ENCODE results near the gene UQCR11.

Gene UQCR11

DNA sequence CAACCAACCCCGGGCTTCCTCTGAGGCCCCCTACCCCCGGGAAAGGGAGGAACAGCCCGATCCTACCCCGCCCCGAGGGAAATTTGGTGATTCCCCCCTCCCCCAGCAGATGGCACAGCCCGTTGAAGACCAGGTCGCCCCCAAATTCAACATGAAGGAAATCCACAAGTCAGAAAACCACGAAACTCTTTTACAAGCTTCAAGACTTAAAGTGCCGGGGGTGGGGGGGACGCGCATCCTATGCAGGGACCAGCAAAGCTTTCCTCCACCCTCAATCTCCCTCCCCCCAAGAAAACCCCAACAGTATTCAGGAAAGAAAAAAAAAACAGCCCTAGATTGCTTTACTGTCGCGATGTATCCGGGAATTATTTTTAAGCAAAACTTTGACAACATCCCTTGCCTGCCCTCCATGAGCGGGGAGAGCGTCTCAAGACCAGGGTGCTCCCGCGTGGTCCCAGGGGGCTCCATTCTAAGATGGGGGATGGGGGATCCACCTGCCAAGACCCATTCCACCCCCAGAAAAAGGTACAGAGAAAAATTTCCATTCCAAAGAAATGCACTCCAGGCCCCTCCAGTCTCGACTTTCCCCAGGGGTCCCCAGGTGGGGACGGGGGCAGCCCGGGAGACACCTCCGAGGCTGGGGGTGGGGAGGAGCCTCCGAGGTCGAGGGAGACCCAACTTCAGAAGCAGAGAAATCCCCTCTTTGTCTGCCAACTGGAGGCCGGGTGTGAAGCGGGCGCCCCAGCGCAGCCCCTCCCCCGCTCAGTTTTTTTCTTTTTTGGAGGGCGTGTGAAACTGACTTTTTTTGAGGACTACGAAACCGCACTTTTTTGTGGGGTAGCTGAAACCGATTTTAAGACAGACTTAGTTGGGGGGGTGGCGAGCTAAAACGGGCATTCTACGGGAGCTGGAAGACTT lies 45.6 kb upstream of the UQCR11 start:
- H3K4me3 ChIP-seq, result peak overlapping the region; percentile 90
- H3K27ac ChIP-seq, result peak overlapping the region; percentile 57 to 99
- no peak for DNase-seq (ENCODE audit: low spot score)
- TF ChIP-seq, protein P1, sequence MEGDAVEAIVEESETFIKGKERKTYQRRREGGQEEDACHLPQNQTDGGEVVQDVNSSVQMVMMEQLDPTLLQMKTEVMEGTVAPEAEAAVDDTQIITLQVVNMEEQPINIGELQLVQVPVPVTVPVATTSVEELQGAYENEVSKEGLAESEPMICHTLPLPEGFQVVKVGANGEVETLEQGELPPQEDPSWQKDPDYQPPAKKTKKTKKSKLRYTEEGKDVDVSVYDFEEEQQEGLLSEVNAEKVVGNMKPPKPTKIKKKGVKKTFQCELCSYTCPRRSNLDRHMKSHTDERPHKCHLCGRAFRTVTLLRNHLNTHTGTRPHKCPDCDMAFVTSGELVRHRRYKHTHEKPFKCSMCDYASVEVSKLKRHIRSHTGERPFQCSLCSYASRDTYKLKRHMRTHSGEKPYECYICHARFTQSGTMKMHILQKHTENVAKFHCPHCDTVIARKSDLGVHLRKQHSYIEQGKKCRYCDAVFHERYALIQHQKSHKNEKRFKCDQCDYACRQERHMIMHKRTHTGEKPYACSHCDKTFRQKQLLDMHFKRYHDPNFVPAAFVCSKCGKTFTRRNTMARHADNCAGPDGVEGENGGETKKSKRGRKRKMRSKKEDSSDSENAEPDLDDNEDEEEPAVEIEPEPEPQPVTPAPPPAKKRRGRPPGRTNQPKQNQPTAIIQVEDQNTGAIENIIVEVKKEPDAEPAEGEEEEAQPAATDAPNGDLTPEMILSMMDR (IDR thresholded peaks at IDR 0.05), result no peak

DNA sequence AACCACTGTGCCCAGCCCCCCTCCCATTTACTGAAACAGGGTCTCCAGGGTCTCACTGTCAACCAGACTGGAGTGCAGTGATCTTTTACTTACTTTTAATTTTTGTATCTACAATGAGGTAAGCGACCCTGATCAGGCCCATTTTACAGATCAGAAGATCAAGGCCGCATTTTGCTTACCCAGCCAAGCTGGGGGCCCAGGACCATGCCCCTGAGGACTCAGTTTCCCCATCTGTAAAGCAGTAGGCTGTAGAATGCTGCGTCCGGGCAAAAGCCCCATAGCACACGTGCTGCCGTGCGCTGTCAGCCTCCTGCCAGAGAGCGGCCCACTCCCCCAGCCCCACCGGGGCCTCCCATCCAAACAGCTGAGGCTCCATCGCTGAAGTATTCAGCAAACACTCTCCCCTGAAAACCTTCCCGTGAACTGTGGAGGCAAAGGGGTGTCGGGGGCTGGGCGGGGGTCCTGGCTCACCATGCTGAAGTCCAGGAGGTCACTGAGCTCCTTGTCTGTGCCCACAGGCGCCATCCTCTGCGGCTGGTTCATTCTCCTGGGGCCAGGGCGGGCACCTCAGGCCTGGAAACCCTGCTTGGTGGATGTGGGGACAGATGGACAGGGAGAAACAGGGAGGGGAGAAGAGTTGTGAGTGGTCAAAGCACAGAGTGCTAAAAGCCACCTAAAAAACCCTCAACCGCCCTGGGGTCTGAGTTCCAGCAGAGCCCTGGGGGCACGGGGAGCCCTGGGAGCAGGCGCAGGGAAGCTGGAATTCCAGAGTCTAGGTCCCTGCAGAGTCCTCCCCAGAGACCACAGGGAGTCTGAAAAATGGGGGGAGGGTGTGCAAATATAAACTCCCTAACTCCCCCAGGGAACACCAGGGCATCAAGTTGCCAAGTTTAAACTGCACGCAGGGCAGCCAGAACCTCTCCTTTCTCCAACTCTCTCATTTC lies 44.7 kb upstream of the UQCR11 start:
- no peak for DNase-seq (ENCODE audit: low spot score)
- peak overlapping the region; percentile 1 to 99 for H3K27ac ChIP-seq
- TF ChIP-seq, protein P1 (IDR thresholded peaks at IDR 0.05), result no peak
- peak overlapping the region; percentile 90 for H3K4me3 ChIP-seq

DNA sequence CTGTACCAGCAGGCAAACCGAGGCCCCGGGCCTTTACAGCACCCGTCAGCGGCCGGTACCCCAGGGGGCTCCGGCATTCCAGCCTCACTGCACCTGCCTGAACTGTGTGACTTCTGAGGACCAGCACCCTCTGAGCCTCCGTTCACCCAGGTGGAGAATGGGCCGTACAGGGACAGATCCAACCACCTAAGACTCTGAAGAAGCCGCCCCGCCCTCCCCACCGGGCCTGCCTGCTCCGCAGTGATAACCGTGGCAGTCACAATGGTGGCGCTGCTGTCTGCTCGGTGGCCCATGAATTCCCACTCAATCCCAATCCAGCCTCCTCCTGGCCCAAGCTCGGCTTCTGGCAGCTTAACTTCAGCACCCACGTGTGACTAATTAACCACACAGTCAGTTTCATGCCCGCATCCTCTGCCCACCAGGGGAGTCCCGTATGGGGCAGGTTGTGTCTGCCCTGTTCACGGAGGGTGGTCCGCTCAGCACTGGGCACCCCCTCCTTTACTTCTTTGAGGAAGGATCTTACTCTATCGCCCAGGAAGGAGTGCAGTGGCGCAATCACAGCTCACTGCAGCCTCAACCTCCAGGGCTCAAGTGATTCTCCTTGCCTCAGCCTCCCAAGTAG lies 43.8 kb upstream of the UQCR11 start:
- H3K27ac ChIP-seq, result no peak overlapping the region
- TF ChIP-seq, protein P1 (IDR thresholded peaks at IDR 0.05), result no peak
- DNase-seq (ENCODE audit: low spot score), result no peak
- H3K4me3 ChIP-seq, result no peak overlapping the region

DNA sequence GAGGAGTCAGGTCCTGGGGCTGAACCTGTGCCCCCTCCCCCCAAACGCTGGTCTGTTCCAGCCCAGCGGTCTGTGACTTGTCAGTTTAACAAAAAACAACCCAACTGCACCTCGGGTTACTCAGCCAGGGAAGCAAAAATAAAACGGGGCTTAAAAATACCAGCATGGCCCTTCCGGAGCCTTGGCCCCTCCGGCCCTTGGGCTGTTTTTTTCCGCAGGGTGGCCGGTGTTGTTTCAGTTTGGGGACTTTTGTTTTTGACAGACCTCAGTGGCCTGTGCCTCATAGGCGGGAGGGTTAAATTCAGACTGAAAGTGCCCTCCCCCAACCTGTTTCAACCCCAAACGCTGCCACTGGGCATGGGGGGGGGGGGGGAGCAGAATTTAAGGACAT lies 43.2 kb upstream of the UQCR11 start:
- H3K4me3 ChIP-seq, result no peak overlapping the region
- TF ChIP-seq, protein P1 (IDR thresholded peaks at IDR 0.05), result no peak
- no peak for DNase-seq (ENCODE audit: low spot score)
- no peak overlapping the region for H3K27ac ChIP-seq

DNA sequence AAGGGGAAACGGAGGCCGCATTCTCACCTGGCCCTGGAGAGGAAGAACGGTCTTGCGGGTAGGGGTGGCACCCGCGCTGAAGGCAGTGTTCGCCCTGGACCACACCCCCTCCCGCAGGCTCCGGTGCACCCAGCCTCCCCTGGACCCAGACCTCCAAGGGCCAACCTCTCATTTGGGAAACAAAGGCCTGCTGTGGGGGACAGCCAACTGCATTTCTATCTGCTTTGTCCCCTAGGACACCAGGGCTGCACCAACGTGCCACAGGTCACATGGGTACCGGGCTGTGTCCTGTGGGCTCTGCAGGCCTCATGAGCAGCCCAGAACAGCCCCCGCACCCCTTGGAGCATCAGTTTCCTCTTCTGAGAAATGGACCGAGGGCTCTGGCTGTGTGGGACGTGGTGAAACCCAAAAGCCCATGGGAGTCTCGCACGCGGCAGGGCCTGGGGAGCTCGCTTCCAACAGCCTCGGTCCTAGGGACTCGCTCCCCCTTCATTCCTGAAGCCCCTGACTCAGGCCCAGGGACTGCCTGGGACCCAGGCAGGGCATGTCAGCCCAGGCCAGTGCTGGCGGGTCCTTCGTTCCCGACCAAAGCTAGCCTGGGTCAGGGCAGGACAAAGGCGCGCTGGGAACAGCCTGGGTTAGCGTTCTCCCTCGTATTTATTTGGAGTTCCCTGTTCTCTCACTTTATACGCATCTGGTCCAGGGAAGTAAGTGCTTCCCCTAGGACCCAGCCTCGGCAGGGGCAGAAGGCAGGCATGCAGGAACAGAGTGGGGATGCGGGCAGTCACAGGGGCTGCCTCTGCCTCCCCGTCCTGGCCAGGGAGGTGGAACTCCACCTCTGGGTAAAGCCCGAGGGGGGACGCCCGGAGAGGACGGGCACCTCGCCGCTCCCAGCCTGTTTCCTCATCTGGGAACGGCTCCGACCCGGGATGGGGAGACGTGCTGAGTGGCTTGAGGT lies 42.5 kb upstream of the UQCR11 start:
- no peak for DNase-seq (ENCODE audit: low spot score)
- Histone ChIP-seq H3K27ac (no peak overlapping the region), H3K4me3 (no peak overlapping the region)

More for the DNA sequence above, 42.5 kb upstream of the UQCR11 start:
- TF ChIP-seq, protein P1 (IDR thresholded peaks at IDR 0.05), result no peak
